Suprapubic skin (tissue), 4 donors: ENCODE results near the gene GMDS.

Experiments
- CTCF ChIP-seq, 2 donors: fragments of 200-600 bp in 1 of 2; fragments of 450-650 bp in 1 of 2; sonication (generic) in 1 of 2; IDR thresholded peaks; one replicate each; pipeline ENCODE4 v1.5.1; 2016 to 2019; ENCODE audit warnings: antibody characterized with exemption in 2 of 2, mild to moderate bottlenecking in 1 of 2, moderate library complexity in 1 of 2
- EP300 ChIP-seq: sonication (generic); formaldehyde crosslinking; IDR thresholded peaks from one replicate; pipeline ENCODE4 v1.6.1; 2017; ENCODE audit warnings: antibody characterized with exemption
- POLR2A ChIP-seq, 2 donors: fragments of 450-650 bp; IDR thresholded peaks; one replicate each; pipeline ENCODE4 v1.6.1; 2017; ENCODE audit warnings: antibody characterized with exemption in 2 of 2, mild to moderate bottlenecking in 2 of 2, moderate library complexity in 2 of 2
- POLR2AphosphoS5 ChIP-seq, 3 donors: sonication (generic); formaldehyde crosslinking; IDR thresholded peaks; one replicate each; pipeline ENCODE4 v1.6.1; 2017; ENCODE audit warnings: antibody characterized with exemption in 3 of 3

GRCh38 chr6:1767481-1768246 is 477.7 kb downstream of the GMDS start:
- TF ChIP-seq CTCF (IDR thresholded peaks at IDR 0.05) (no peak), POLR2A (IDR thresholded peaks at IDR 0.05) (no peak), POLR2AphosphoS5 (IDR thresholded peaks at IDR 0.05) (no peak), EP300 (no peak)
